Caco-2 (cell line): ENCODE measurements around the gene FOXF2. TPM values are rescaled to one million over a fixed set of nuclear protein-coding genes. Genes with fewer than 3 reads are reported as not detected.

Source experiments
- BruUV-seq: library from RNA; stranded (reverse); fragments of 400-500 nt; replicated peaks from 2 replicates; lab custom pipeline; 2021; lab: Mats Ljungman, UMichigan
- CTCF ChIA-PET: fragments of 300-600 bp; sonication (Branson Sonifier 250); formaldehyde crosslinking; loops from one replicate; lab custom pipeline; 2022; ENCODE audit warnings: antibody characterized with exemption; lab: Charles Lee
- POLR2A ChIA-PET: fragments of 300-600 bp; sonication (Branson Sonifier 250); formaldehyde crosslinking; loops from one replicate; lab custom pipeline; 2022; ENCODE audit warnings: antibody characterized with exemption; lab: Charles Lee
- DNase-seq, 2 experiments: peaks; one replicate each; pipeline versions ENCODE4 v3.0.0 to v3.0.0-alpha.2; 2020 to 2022
- H3K27me3 ChIP-seq: replicated peaks from 2 replicates; pipeline ENCODE4 v1.6.0; 2011; ENCODE audit warnings: low read length; ENCODE audit not compliant: control insufficient read depth, insufficient read depth
- H3K36me3 ChIP-seq: 2 replicates; pipeline ENCODE4 v1.5.1; 2011; ENCODE audit warnings: low read length; ENCODE audit not compliant: control insufficient read depth, insufficient read depth
- H3K4me1 ChIP-seq: fragments of 250-450 bp; sonication (Bioruptor Pico); 2 replicates; pipeline ENCODE4 v1.5.1; 2020; ENCODE audit warnings: mild to moderate bottlenecking
- H3K4me3 ChIP-seq: 2 replicates; pipeline ENCODE4 v1.5.1; 2011; ENCODE audit warnings: low read depth, mild to moderate bottlenecking, control low read depth, low read length
- H3K9me3 ChIP-seq: fragments of 250-450 bp; sonication (Bioruptor Pico); 2 replicates; pipeline ENCODE4 v1.5.1; 2020; ENCODE audit warnings: mild to moderate bottlenecking, moderate library complexity
- H3K27ac Mint-ChIP-seq: one replicate; pipeline ENCODE4 v1.8.0; 2022; ENCODE audit warnings: mixed read lengths; ENCODE audit not compliant: unreplicated experiment
- H3K27me3 Mint-ChIP-seq: one replicate; pipeline ENCODE4 v1.8.0; 2022; ENCODE audit warnings: mixed read lengths; ENCODE audit not compliant: insufficient read depth, unreplicated experiment
- H3K36me3 Mint-ChIP-seq: one replicate; pipeline ENCODE4 v1.8.0; 2022; ENCODE audit warnings: mild to moderate bottlenecking, mixed read lengths; ENCODE audit not compliant: insufficient read depth, unreplicated experiment
- H3K4me1 Mint-ChIP-seq: one replicate; pipeline ENCODE4 v1.8.0; 2022; ENCODE audit warnings: low read depth, mixed read lengths; ENCODE audit not compliant: unreplicated experiment
- H3K4me3 Mint-ChIP-seq: one replicate; pipeline ENCODE4 v1.8.0; 2022; ENCODE audit warnings: mild to moderate bottlenecking, moderate library complexity, mixed read lengths; ENCODE audit not compliant: unreplicated experiment
- H3K9me3 Mint-ChIP-seq: one replicate; pipeline ENCODE4 v1.8.0; 2022; ENCODE audit warnings: mixed read lengths; ENCODE audit not compliant: unreplicated experiment
- intact Hi-C: fragments of 100-400 bp; cut with micrococcal nuclease; formaldehyde crosslinking; loops from one replicate; pipeline ENCODE4 v1.10.0; 2022; ENCODE audit not compliant: unreplicated experiment
- total RNA-seq: library from RNA; stranded (reverse); gene quantifications from 2 replicates; pipeline ENCODE4 v1.2.3, GENCODE V29; 2022
- TF ChIP-seq, protein P1 (sequence below), 2 experiments: fragments of 200-600 bp in 1 of 2; IDR thresholded peaks; 1 replicate in 1 of 2; 2 replicates in 1 of 2; pipeline versions ENCODE4 v1.5.1 to v1.8.0; 2011 to 2022; ENCODE audit warnings: antibody characterized with exemption in 1 of 2, control low read depth in 1 of 2, inconsistent platforms in 1 of 2, low read depth in 1 of 2, low read length in 1 of 2, mild to moderate bottlenecking in 1 of 2, moderate library complexity in 1 of 2; ENCODE audit not compliant: insufficient read depth in 1 of 2, severe bottlenecking in 1 of 2, unreplicated experiment in 1 of 2

The FOXF2 gene
- total RNA-seq, 1 experiment from 2014 or later = 0.88 TPM

DNA sequence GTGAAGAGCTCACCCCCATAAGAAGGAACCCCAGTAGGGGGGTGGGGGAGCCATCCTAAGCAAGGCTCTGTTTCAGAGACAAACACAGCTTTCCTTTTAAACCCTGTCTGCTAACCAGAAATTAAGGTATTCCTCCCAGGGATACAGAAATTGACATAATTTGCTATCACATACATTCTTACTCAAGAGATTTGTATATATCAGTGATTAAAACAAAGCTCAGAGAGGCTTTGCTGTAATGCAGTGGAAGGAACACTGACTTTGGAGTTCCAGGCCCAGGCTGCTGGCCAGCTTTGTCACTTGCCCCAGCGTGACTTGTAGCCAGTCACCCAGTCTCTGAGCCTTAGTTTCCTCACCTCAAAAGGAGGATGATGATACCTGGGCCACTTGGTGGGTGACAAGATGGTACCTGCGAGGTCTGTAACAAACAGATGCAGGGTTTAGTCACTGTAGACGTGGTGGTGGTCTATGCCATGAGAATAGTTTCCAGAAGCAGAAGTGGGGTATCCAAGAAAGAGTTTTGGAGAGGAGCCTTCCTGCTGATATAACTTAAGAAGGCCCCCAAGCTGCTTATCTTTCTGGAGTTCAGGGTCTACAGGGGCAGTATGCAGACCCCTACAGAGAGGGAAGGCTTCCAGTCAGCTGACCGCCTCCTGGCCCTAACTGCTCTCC, 3.2 kb upstream of the FOXF2 start:
- Histone ChIP-seq H3K9me3 (no peaks in the 10 kb centered on the region), H3K4me3 (no peak overlapping the region), H3K4me1 (peaks cover under 1% of the 10 kb centered on the region), H3K36me3 (no peaks in the 10 kb centered on the region), H3K27me3 (0 out of 2 replicates have a peak, but pooled peaks cover 1% of the 10 kb centered on the region)
- Mint-ChIP-seq H3K4me1 (no peaks in the 10 kb centered on the region), H3K36me3 (no peaks in the 10 kb centered on the region), H3K27me3 (peaks cover 7% of the 10 kb centered on the region), H3K27ac (no peak overlapping the region), H3K4me3 (no peak overlapping the region), H3K9me3 (no peaks in the 10 kb centered on the region)
- BruUV-seq = no TSS peak
- no peak for DNase-seq
- ChIA-PET CTCF (interaction anchor here (1.2 kb wide), 1 partner anchor 11 kb away, joined by 5 read pairs; no protein-coding TSS in a partner anchor), POLR2A (no interaction called here)
- TF ChIP-seq, protein P1, sequence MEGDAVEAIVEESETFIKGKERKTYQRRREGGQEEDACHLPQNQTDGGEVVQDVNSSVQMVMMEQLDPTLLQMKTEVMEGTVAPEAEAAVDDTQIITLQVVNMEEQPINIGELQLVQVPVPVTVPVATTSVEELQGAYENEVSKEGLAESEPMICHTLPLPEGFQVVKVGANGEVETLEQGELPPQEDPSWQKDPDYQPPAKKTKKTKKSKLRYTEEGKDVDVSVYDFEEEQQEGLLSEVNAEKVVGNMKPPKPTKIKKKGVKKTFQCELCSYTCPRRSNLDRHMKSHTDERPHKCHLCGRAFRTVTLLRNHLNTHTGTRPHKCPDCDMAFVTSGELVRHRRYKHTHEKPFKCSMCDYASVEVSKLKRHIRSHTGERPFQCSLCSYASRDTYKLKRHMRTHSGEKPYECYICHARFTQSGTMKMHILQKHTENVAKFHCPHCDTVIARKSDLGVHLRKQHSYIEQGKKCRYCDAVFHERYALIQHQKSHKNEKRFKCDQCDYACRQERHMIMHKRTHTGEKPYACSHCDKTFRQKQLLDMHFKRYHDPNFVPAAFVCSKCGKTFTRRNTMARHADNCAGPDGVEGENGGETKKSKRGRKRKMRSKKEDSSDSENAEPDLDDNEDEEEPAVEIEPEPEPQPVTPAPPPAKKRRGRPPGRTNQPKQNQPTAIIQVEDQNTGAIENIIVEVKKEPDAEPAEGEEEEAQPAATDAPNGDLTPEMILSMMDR (IDR thresholded peaks at IDR 0.05; ENCODE audit: insufficient read depth in 1 of 2, low read depth in 1 of 2, low read length in 1 of 2, severe bottlenecking in 1 of 2, unreplicated experiment in 1 of 2) = no peak
- intact Hi-C loops = no loop called here

DNA sequence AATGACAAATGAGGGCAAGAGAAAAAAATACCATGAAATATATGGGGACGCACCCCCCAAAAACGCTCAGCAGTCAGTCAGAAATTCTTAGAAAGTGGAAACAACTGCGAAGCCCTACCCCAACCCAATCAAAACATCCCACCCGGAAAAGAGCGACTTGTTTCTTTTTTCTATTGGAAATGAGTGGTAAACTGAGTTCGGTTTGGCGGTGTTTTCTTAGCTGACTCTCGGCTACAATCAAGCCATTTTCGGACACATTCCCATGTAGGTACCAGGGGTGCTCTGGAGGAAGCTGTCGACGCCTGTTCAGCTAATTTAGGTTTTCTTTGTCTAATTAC, 1.9 kb upstream of the FOXF2 start:
- TF ChIP-seq, protein P1 (IDR thresholded peaks at IDR 0.05; ENCODE audit: insufficient read depth in 1 of 2, low read depth in 1 of 2, low read length in 1 of 2, severe bottlenecking in 1 of 2, unreplicated experiment in 1 of 2) = no peak
- Histone ChIP-seq H3K4me1 (no peaks in the 10 kb centered on the region), H3K36me3 (no peaks in the 10 kb centered on the region), H3K27me3 (no peaks in the 10 kb centered on the region), H3K4me3 (no peak overlapping the region), H3K9me3 (no peaks in the 10 kb centered on the region)
- Mint-ChIP-seq H3K27ac (no peak overlapping the region), H3K9me3 (no peaks in the 10 kb centered on the region), H3K27me3 (peaks cover 6% of the 10 kb centered on the region), H3K36me3 (no peaks in the 10 kb centered on the region), H3K4me3 (no peak overlapping the region), H3K4me1 (no peaks in the 10 kb centered on the region)
- ChIA-PET POLR2A (no interaction called here), CTCF (interaction anchor here (0.6 kb wide), 1 partner anchor 795 kb away, joined by 3 read pairs; no protein-coding TSS in a partner anchor)
- DNase-seq = no peak
- intact Hi-C loops = no loop called here
- no TSS peak for BruUV-seq

DNA sequence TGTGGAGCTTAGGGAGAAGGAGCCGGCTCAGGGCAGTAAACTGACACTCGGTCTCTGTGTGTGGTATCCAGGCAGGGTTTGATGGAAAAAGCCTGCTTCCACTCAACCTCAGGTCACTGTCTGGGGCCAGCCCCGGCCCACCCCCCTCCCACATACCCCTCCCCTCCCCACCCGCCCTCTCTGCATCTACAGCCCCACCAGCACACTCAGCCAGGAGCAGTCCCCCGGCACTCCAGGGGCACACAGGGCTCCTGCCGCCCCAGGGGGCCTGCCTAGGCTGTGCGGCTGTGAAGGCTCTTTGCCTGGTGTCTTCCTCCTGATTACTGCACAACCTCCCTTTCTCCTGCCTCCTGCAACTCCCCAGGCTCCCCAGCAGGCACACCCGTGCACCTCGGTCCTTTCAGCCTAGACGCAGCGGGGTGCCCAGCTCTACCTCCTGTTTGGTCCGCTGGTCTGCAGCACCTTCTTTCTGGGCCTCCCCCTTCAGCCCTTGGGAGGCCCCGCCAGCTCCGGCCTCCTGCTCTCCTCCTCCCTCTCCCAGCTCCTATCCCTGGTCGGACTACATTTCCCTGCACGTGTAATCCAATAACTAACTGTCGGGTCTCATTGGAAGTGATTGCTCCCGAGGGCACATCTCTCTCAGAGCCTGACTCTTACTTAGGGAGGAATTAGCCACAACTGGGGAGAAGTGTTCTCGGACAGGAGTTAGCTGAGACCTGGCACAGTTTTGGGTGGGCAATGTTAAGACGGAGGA, 1.3 kb upstream of the FOXF2 start:
- Histone ChIP-seq H3K4me3 (no peak overlapping the region), H3K9me3 (no peaks in the 10 kb centered on the region), H3K27me3 (no peaks in the 10 kb centered on the region), H3K4me1 (no peaks in the 10 kb centered on the region), H3K36me3 (no peaks in the 10 kb centered on the region)
- ChIA-PET CTCF (no interaction called here), POLR2A (no interaction called here)
- Mint-ChIP-seq H3K36me3 (no peaks in the 10 kb centered on the region), H3K9me3 (no peaks in the 10 kb centered on the region), H3K4me1 (no peaks in the 10 kb centered on the region), H3K27ac (no peak overlapping the region), H3K27me3 (peaks cover 6% of the 10 kb centered on the region), H3K4me3 (peak overlapping the region; percentile 80)
- no TSS peak for BruUV-seq
- TF ChIP-seq, protein P1 (IDR thresholded peaks at IDR 0.05; ENCODE audit: insufficient read depth in 1 of 2, low read depth in 1 of 2, low read length in 1 of 2, severe bottlenecking in 1 of 2, unreplicated experiment in 1 of 2) = no peak
- intact Hi-C loops = no loop called here
- no peak for DNase-seq
